Measurements from ENCODE around the gene DOCK8.
A peak's percentile ranks its signal among the peaks of the same experiment; 100 is the strongest.
"Not testable (repeated sequence)": the region's sequence is repeated elsewhere in the genome, so short reads cannot be mapped to it uniquely, and the experiment has no call there.

Gene DOCK8

DNA sequence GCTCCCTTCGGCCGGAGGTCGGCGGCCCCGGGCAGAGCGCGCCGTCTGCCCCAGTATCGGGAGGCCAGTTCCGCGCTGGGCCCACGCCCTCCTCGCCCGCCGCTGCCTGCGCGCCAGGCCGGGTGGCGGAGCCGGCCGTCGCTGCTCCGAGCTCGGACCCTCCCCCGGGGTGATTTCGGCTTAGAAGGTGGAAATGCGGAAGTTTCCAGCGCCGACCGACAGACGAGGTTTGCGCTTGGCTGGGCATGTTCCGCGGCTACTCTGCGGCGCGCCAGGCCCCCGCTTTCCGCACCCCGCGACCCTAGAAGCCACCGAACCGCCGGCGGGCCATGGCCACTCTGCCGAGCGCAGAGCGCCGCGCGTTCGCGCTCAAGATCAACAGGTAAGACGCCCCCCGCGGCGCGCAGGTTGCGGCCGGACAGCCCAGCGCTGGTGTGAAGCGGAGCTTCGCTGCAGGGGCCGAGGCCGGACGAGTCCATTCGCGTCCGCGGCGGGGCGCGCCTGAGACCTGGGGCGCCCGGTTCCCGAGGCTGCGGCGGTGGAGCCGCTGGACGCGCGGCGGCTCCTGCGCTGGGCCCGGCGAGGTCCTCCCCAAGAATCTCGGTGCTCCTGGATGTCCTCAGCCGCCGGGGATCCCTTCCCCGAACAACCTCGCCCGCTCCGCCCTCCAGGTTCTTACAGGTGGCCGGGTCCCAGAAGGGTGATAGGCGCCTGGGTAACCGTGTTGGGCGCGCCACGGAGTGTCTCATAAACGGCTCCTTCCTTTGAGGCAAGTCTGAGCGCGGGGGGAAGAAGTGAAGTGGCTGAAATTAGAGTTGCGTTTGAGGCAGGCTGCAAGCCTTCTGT lies at the start of gene DOCK8:
Gene DOCK8, plus strand, starts transcription at position 218 of the 846 bp plus-strand sequence. Its CDS starts 112 bp downstream, at position 330.
- H3K9me3 ChIP-seq (ENCODE audit: control insufficient read depth in 2 of 2, low read length in 2 of 2) = no peaks in the 10 kb centered on the region
- H3K36me3 ChIP-seq (ENCODE audit: control insufficient read depth in 2 of 2, insufficient read depth in 2 of 2, low read length in 2 of 2) = no peaks in the 10 kb centered on the region
- no peak within 1 kb of the TSS for H3K27ac ChIP-seq (ENCODE audit: low read length)
- no peaks in the 10 kb centered on the region for H3K4me1 ChIP-seq (ENCODE audit: control insufficient read depth, insufficient read depth, low read length)
- peak within 1 kb of the TSS in 1 of 2 donors; percentile 15 for H3K9ac ChIP-seq (ENCODE audit: low read length in 2 of 2)
- peak within 1 kb of the TSS; percentile 50 to 61 for H3K4me3 ChIP-seq (ENCODE audit: low read length in 2 of 2)
- peaks cover 8 to 16% of the 10 kb centered on the region in 2 donors for H3K27me3 ChIP-seq (ENCODE audit: control insufficient read depth in 1 of 2, insufficient read depth in 2 of 2, low read length in 2 of 2)

DNA sequence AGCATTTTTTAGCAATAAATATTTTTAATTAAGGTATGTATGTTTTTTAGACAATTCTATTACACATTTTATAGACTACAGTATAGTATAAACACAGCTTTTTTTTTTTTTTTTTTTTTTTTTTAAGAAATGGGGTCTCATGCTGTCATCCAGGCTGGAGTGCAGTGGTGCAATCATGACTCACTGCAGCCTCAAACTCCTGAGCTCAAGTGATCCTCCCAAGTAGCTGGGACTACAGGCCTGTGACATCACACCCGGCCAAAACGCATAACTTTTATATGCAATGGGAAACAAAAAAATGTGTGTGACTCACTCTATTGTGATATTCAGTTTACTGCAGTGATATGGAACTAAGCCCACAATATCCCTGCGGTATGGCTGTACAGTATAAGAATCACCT lies 44.9 kb upstream of the DOCK8 start:
- H3K9me3 ChIP-seq (ENCODE audit: control insufficient read depth in 2 of 2, low read length in 2 of 2); H3K36me3 ChIP-seq (ENCODE audit: control insufficient read depth in 2 of 2, insufficient read depth in 2 of 2, low read length in 2 of 2); H3K4me3 ChIP-seq (ENCODE audit: low read length in 2 of 2); H3K9ac ChIP-seq (ENCODE audit: low read length in 2 of 2); H3K27me3 ChIP-seq (ENCODE audit: control insufficient read depth in 1 of 2, insufficient read depth in 2 of 2, low read length in 2 of 2); H3K4me1 ChIP-seq (ENCODE audit: control insufficient read depth, insufficient read depth, low read length); H3K27ac ChIP-seq (ENCODE audit: low read length): not testable (repeated sequence)

DNA sequence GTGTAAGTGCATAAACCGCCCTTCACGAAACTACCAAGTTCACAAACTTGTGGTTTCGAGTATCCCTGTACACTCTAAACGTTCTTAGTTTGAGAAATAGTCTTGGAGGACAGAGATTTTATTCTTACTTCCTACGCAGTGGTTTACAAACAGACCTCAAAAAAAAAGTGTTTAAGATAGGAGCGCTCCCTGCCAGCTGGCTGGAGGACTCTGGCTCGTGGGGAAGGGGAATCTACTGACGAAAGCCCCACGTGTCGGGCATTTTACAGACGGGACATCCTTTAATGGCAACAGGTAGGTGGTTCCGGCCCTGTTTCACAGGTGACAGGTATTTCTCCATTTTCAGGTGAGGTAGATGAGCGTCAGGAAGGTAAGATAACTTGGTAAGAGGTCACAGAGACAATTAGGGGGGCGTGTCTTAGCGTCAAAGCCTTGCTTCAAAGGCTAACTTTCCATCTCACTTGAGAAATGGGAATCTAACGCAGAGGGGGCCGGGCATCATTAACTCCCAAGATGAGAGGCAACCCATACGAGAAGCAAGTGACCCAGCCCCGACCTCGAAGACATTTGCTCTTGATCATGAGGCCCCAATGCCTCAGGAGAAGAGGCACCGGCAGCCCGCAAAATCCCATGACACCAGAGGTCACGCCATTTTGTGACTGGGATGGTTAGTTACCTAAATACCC lies 36.4 kb upstream of the DOCK8 start:
- not testable (repeated sequence) for H3K4me1 ChIP-seq (ENCODE audit: control insufficient read depth, insufficient read depth, low read length); H3K27ac ChIP-seq (ENCODE audit: low read length); H3K9ac ChIP-seq (ENCODE audit: low read length in 2 of 2); H3K4me3 ChIP-seq (ENCODE audit: low read length in 2 of 2); H3K9me3 ChIP-seq (ENCODE audit: control insufficient read depth in 2 of 2, low read length in 2 of 2); H3K36me3 ChIP-seq (ENCODE audit: control insufficient read depth in 2 of 2, insufficient read depth in 2 of 2, low read length in 2 of 2); H3K27me3 ChIP-seq (ENCODE audit: control insufficient read depth in 1 of 2, insufficient read depth in 2 of 2, low read length in 2 of 2)

DNA sequence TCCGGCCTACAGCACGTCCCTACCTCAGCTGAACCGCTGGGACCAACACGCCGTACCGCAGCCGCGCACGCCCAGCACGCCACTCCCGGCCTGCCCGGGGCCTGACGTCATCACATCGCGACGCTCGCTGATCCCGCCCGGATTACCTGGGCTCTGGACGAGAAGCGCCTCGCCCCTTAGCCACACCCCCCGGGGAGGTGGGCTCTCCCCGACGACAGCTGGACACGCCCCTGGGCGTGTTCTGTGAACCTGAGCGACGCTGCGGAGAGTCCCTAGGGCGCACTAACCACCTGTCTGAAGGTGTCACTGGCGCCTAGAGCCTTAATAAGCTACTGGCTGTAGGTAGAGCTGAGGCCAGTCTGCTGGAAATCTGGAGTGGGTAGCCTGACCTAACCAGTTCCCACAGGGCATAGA lies 35.7 kb upstream of the DOCK8 start, which contains the start of gene ZNG1A:
Gene ZNG1A, minus strand, starts transcription at position 87 of the 414 bp plus-strand sequence. CDS start 87 bp downstream, outside the sequence.
- H3K9ac ChIP-seq (ENCODE audit: low read length in 2 of 2); H3K27ac ChIP-seq (ENCODE audit: low read length); H3K4me1 ChIP-seq (ENCODE audit: control insufficient read depth, insufficient read depth, low read length); H3K27me3 ChIP-seq (ENCODE audit: control insufficient read depth in 1 of 2, insufficient read depth in 2 of 2, low read length in 2 of 2); H3K36me3 ChIP-seq (ENCODE audit: control insufficient read depth in 2 of 2, insufficient read depth in 2 of 2, low read length in 2 of 2); H3K9me3 ChIP-seq (ENCODE audit: control insufficient read depth in 2 of 2, low read length in 2 of 2): not testable (repeated sequence)
- H3K4me3 ChIP-seq (ENCODE audit: low read length in 2 of 2) = peak within 1 kb of the TSS in 1 of 2 donors; percentile 64

DNA sequence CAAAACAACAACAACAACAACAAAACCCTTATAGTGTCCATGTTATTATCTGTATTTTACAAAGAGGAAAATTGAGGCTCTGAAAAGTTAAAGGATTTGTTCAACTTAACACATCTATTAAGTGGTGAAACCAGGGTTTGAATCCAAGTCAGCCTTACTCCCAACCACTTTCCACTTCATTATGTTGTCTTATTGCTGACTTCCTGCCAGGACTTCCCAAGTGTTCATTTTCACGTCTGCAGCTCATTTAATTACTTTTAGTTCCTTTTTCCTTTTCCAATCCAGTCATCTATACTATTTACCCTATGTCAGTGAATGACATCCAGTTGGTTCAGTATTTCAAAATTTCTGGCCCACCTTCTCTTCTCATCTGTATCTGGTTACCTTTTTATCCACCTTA lies 15.1 kb upstream of the DOCK8 start:
- H3K4me3 ChIP-seq (ENCODE audit: low read length in 2 of 2); H3K36me3 ChIP-seq (ENCODE audit: control insufficient read depth in 2 of 2, insufficient read depth in 2 of 2, low read length in 2 of 2); H3K27ac ChIP-seq (ENCODE audit: low read length): not testable (repeated sequence)

DNA sequence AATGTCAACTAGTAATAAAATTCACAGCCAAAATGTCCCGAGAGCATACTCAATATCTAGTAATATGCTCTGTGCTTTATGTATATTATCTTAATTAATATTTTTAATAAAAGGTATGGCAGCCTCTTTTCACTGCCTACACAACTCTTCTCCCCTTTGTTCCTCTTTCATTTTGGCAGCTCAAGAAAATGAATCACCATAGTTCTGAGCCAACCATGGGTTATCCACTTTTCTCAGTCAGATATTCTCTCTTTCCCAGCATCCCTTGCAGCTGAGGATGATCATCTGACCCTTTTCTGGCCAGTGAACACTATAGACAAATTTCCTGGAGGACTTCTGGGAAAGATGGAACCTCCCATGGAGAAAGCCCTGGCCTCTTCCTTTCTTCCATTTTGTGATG lies 8.2 kb upstream of the DOCK8 start:
- Histone ChIP-seq H3K27ac (ENCODE audit: low read length) (no peak overlapping the region), H3K27me3 (ENCODE audit: control insufficient read depth in 1 of 2, insufficient read depth in 2 of 2, low read length in 2 of 2) (peaks cover 0 to 2% of the 10 kb centered on the region in 2 donors), H3K9me3 (ENCODE audit: control insufficient read depth in 2 of 2, low read length in 2 of 2) (no peaks in the 10 kb centered on the region), H3K4me3 (ENCODE audit: low read length in 2 of 2) (no peak overlapping the region), H3K36me3 (ENCODE audit: control insufficient read depth in 2 of 2, insufficient read depth in 2 of 2, low read length in 2 of 2) (no peaks in the 10 kb centered on the region), H3K9ac (ENCODE audit: low read length in 2 of 2) (no peak overlapping the region), H3K4me1 (ENCODE audit: control insufficient read depth, insufficient read depth, low read length) (no peaks in the 10 kb centered on the region)

More for the DNA sequence above, 15.1 kb upstream of the DOCK8 start:
- H3K27me3 ChIP-seq (ENCODE audit: control insufficient read depth in 1 of 2, insufficient read depth in 2 of 2, low read length in 2 of 2); H3K9me3 ChIP-seq (ENCODE audit: control insufficient read depth in 2 of 2, low read length in 2 of 2); H3K9ac ChIP-seq (ENCODE audit: low read length in 2 of 2); H3K4me1 ChIP-seq (ENCODE audit: control insufficient read depth, insufficient read depth, low read length): not testable (repeated sequence)

DNA sequence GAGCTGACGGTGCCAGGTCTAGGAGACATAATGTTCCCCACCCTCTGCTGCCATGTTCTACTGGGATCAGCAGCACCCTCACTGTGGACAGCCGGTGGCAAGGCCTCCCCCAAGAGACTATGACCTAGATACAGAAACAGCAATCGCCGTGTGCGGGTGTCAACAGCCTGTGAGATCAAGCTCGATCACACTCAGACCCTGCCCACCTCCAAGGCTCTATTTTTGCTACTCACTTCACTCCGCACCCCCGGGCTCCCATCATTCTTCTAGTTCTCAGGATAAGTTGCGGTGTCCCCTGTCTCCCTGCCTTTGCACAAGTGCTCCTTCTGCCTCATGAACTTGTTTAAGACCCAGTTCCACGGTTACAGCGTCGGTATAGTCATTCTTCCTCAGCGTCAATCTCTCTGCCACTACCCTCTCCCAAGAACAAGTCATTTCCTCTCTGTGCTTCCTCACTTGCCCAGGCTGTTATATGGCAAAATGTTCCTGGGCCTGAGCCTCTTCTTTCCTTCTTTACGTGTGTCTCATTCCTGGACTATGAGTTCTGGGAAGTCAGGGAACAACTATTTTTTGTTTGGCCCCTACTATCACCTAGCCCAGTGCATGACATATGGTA lies 5.4 kb upstream of the DOCK8 start:
- Histone ChIP-seq H3K4me1 (ENCODE audit: control insufficient read depth, insufficient read depth, low read length) (no peaks in the 10 kb centered on the region), H3K9me3 (ENCODE audit: control insufficient read depth in 2 of 2, low read length in 2 of 2) (no peaks in the 10 kb centered on the region), H3K9ac (ENCODE audit: low read length in 2 of 2) (no peak overlapping the region), H3K4me3 (ENCODE audit: low read length in 2 of 2) (no peak overlapping the region), H3K27ac (ENCODE audit: low read length) (no peak overlapping the region), H3K36me3 (ENCODE audit: control insufficient read depth in 2 of 2, insufficient read depth in 2 of 2, low read length in 2 of 2) (no peaks in the 10 kb centered on the region), H3K27me3 (ENCODE audit: control insufficient read depth in 1 of 2, insufficient read depth in 2 of 2, low read length in 2 of 2) (peaks cover 0 to 1% of the 10 kb centered on the region in 2 donors)

DNA sequence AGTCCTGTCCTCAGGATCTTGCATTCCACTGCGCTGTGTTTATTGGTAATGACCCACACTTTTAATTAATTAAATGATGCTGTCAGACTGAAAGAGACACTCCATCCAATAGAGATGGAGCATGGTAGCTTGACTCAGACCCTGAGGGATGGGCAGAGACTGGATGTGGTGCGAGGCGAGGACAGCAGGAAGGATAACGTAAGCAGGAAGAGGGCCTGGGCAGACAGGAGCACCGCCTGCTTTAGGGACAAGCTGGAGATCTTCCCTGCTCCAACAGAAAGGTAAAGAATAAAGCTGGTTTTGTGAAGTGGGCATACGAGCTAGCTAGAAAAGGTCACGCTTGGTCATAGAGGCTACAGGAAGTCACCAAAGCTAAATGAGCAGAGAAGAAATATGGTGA lies 3.6 kb upstream of the DOCK8 start:
- Histone ChIP-seq H3K27me3 (ENCODE audit: control insufficient read depth in 1 of 2, insufficient read depth in 2 of 2, low read length in 2 of 2) (peaks cover 7 to 8% of the 10 kb centered on the region in 2 donors), H3K9ac (ENCODE audit: low read length in 2 of 2) (no peak overlapping the region), H3K9me3 (ENCODE audit: control insufficient read depth in 2 of 2, low read length in 2 of 2) (no peaks in the 10 kb centered on the region), H3K36me3 (ENCODE audit: control insufficient read depth in 2 of 2, insufficient read depth in 2 of 2, low read length in 2 of 2) (no peaks in the 10 kb centered on the region), H3K4me1 (ENCODE audit: control insufficient read depth, insufficient read depth, low read length) (no peaks in the 10 kb centered on the region), H3K4me3 (ENCODE audit: low read length in 2 of 2) (no peak overlapping the region), H3K27ac (ENCODE audit: low read length) (no peak overlapping the region)

DNA sequence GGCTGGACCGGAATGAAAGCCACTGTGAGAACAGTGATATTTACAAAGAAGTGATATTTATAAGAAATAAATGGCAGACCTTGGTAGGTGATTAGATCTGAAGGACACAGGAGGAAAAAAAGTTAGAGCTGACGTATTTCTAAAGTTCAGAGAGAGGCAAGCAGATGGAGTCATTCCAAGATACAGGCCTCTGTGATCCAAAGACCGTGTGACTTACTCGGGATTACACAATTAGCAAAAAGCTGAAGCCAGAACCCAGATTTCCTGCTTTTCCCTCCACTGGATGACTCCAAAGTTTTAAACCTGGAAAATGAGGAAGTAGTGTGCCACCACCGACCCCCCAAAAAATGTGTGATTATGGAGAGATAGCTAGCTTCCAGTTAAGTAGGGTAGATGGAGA lies 3.1 kb upstream of the DOCK8 start:
- no peak overlapping the region for H3K9ac ChIP-seq (ENCODE audit: low read length in 2 of 2)
- H3K9me3 ChIP-seq (ENCODE audit: control insufficient read depth in 2 of 2, low read length in 2 of 2) = no peaks in the 10 kb centered on the region
- peaks cover 8 to 9% of the 10 kb centered on the region in 2 donors for H3K27me3 ChIP-seq (ENCODE audit: control insufficient read depth in 1 of 2, insufficient read depth in 2 of 2, low read length in 2 of 2)
- no peaks in the 10 kb centered on the region for H3K4me1 ChIP-seq (ENCODE audit: control insufficient read depth, insufficient read depth, low read length)
- H3K27ac ChIP-seq (ENCODE audit: low read length) = no peak overlapping the region
- no peaks in the 10 kb centered on the region for H3K36me3 ChIP-seq (ENCODE audit: control insufficient read depth in 2 of 2, insufficient read depth in 2 of 2, low read length in 2 of 2)
- H3K4me3 ChIP-seq (ENCODE audit: low read length in 2 of 2) = no peak overlapping the region

DNA sequence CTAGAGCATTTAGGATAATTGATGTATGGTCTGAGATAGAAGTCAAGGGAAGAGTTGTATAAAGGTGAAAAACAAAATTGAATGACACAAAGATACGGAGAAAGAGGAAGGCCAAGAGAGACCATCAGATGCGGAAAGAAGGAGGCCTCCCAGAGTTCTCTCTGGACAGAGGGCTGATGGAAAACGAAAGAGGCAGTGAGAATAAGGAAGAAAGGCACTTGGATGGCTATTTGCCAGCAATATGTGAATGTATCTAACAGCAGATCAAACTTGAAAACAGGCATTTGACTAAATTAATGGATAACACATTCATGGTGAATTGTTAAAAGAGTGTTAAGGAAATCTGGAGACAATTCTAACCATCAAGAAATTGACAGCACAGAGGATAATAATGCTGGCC lies 2.4 kb upstream of the DOCK8 start:
- Histone ChIP-seq H3K27ac (ENCODE audit: low read length) (no peak overlapping the region), H3K36me3 (ENCODE audit: control insufficient read depth in 2 of 2, insufficient read depth in 2 of 2, low read length in 2 of 2) (no peaks in the 10 kb centered on the region), H3K9me3 (ENCODE audit: control insufficient read depth in 2 of 2, low read length in 2 of 2) (no peaks in the 10 kb centered on the region), H3K4me1 (ENCODE audit: control insufficient read depth, insufficient read depth, low read length) (no peaks in the 10 kb centered on the region), H3K27me3 (ENCODE audit: control insufficient read depth in 1 of 2, insufficient read depth in 2 of 2, low read length in 2 of 2) (peaks cover 8 to 16% of the 10 kb centered on the region in 2 donors), H3K4me3 (ENCODE audit: low read length in 2 of 2) (no peak overlapping the region), H3K9ac (ENCODE audit: low read length in 2 of 2) (no peak overlapping the region)
